WTC11 (cell line): ENCODE results near the gene SLC39A3. TPM values are rescaled to one million over a fixed set of nuclear protein-coding genes. Genes with fewer than 3 reads are reported as not detected.

Source experiments
- ATAC-seq: fragments of 200-7000 bp; cut with Tn5 transposase; 2 replicates; pipeline ENCODE4 v1.10.0; 2021; ENCODE audit warnings: mild to moderate bottlenecking, moderate library complexity
- CTCF ChIA-PET: fragments of 300-600 bp; sonication (Branson Sonifier 250); formaldehyde crosslinking; loops from one replicate; lab custom pipeline; 2021; ENCODE audit warnings: antibody characterized with exemption; lab: Charles Lee
- POLR2A ChIA-PET: fragments of 350-600 bp; sonication (Branson Sonifier 250); formaldehyde crosslinking; loops from one replicate; lab custom pipeline; 2021; ENCODE audit warnings: antibody characterized with exemption; lab: Charles Lee
- DNase-seq: peaks from one replicate; pipeline ENCODE4 v3.0.0; 2021; ENCODE audit warnings: low spot score
- H3K27ac Mint-ChIP-seq: 2 replicates; pipeline ENCODE4 v1.8.0; 2021; ENCODE audit warnings: mixed read lengths
- H3K27me3 Mint-ChIP-seq: 2 replicates; pipeline ENCODE4 v1.8.0; 2021; ENCODE audit warnings: low read depth, mild to moderate bottlenecking, moderate library complexity, mixed read lengths
- H3K36me3 Mint-ChIP-seq: 2 replicates; pipeline ENCODE4 v1.8.0; 2021; ENCODE audit warnings: mixed read lengths
- H3K4me1 Mint-ChIP-seq: 2 replicates; pipeline ENCODE4 v1.8.0; 2022; ENCODE audit warnings: mixed read lengths
- H3K4me3 Mint-ChIP-seq: 2 replicates; pipeline ENCODE4 v1.8.0; 2021; ENCODE audit warnings: mild to moderate bottlenecking, moderate library complexity, mixed read lengths
- H3K9me3 Mint-ChIP-seq: 2 replicates; pipeline ENCODE4 v1.8.0; 2021; ENCODE audit warnings: mixed read lengths
- ATF2 ChIP-seq: sonication (generic); formaldehyde crosslinking; IDR thresholded peaks from 2 replicates; pipeline ENCODE4 v1.8.1; 2022; ENCODE audit warnings: low read depth, missing genetic modification reagents, borderline replicate concordance
- ATF3 ChIP-seq: sonication (generic); formaldehyde crosslinking; conservative IDR thresholded peaks from 2 replicates; pipeline ENCODE4 v1.8.1; 2022; ENCODE audit warnings: mild to moderate bottlenecking, missing genetic modification reagents
- CBFB ChIP-seq: sonication (generic); formaldehyde crosslinking; IDR thresholded peaks from 2 replicates; pipeline ENCODE4 v1.8.1; 2022; ENCODE audit warnings: mild to moderate bottlenecking, low read depth, missing genetic modification reagents
- E2F5 ChIP-seq: sonication (generic); formaldehyde crosslinking; IDR thresholded peaks from 2 replicates; pipeline ENCODE4 v1.8.1; 2022; ENCODE audit warnings: mild to moderate bottlenecking, moderate library complexity, missing genetic modification reagents
- ETV6 ChIP-seq: sonication (generic); formaldehyde crosslinking; IDR thresholded peaks from 2 replicates; pipeline ENCODE4 v1.8.1; 2022; ENCODE audit warnings: mild to moderate bottlenecking, missing genetic modification reagents
- FOXK1 ChIP-seq: sonication (generic); formaldehyde crosslinking; IDR thresholded peaks from 2 replicates; pipeline ENCODE4 v1.8.0; 2022; ENCODE audit warnings: mild to moderate bottlenecking, moderate library complexity, missing genetic modification reagents
- FOXP1 ChIP-seq: sonication (generic); formaldehyde crosslinking; IDR thresholded peaks from 2 replicates; pipeline ENCODE4 v1.8.0; 2022; ENCODE audit warnings: missing genetic modification reagents, mild to moderate bottlenecking, moderate library complexity, borderline replicate concordance
- GTF2I ChIP-seq: fragments of 250-450 bp; sonication (Bioruptor Pico); conservative IDR thresholded peaks from 2 replicates; pipeline ENCODE4 v1.4.0; 2021; ENCODE audit warnings: mild to moderate bottlenecking
- IRF2 ChIP-seq: sonication (generic); formaldehyde crosslinking; IDR thresholded peaks from 2 replicates; pipeline ENCODE4 v1.8.0; 2022; ENCODE audit warnings: low read depth, missing genetic modification reagents, borderline replicate concordance
- MXD4 ChIP-seq: fragments of 250-450 bp; sonication (Bioruptor Pico); IDR thresholded peaks from 2 replicates; pipeline ENCODE4 v1.8.0; 2021; ENCODE audit warnings: mild to moderate bottlenecking, moderate library complexity, borderline replicate concordance
- NFE2L1 ChIP-seq: sonication (generic); formaldehyde crosslinking; IDR thresholded peaks from 2 replicates; pipeline ENCODE4 v1.8.1; 2023; ENCODE audit warnings: missing genetic modification reagents
- PREB ChIP-seq: sonication (generic); formaldehyde crosslinking; IDR thresholded peaks from 2 replicates; pipeline ENCODE4 v1.8.1; 2022; ENCODE audit warnings: mild to moderate bottlenecking, missing genetic modification reagents, moderate library complexity, borderline replicate concordance
- RELA ChIP-seq: sonication (generic); formaldehyde crosslinking; IDR thresholded peaks from 2 replicates; pipeline ENCODE4 v1.8.1; 2022; ENCODE audit warnings: missing genetic modification reagents, mild to moderate bottlenecking, borderline replicate concordance
- RORB ChIP-seq: fragments of 250-450 bp; sonication (Bioruptor Pico); IDR thresholded peaks from 2 replicates; pipeline ENCODE4 v1.9.0; 2021; ENCODE audit warnings: mild to moderate bottlenecking
- SOX15 ChIP-seq: fragments of 250-450 bp; sonication (Bioruptor Pico); IDR thresholded peaks from 2 replicates; pipeline ENCODE4 v1.9.0; 2021; ENCODE audit warnings: mild to moderate bottlenecking
- TCF7 ChIP-seq: sonication (generic); formaldehyde crosslinking; IDR thresholded peaks from 2 replicates; pipeline ENCODE4 v1.8.0; 2022; ENCODE audit warnings: mild to moderate bottlenecking, low read depth, missing genetic modification reagents, moderate library complexity
- TEAD1 ChIP-seq: sonication (generic); formaldehyde crosslinking; IDR thresholded peaks from 2 replicates; pipeline ENCODE4 v1.8.0; 2022; ENCODE audit warnings: mild to moderate bottlenecking, missing genetic modification reagents
- TEAD4 ChIP-seq: sonication (generic); formaldehyde crosslinking; IDR thresholded peaks from 2 replicates; pipeline ENCODE4 v1.8.0; 2022; ENCODE audit warnings: mild to moderate bottlenecking, missing genetic modification reagents
- ZNF317 ChIP-seq: sonication (generic); formaldehyde crosslinking; IDR thresholded peaks from 2 replicates; pipeline ENCODE4 v1.8.1; 2023; ENCODE audit warnings: low read depth, mild to moderate bottlenecking, moderate library complexity, missing genetic modification reagents, borderline replicate concordance
- total RNA-seq: library from RNA; stranded (reverse); gene quantifications from 3 replicates; pipeline ENCODE4 v1.2.3, GENCODE V29; 2021
- TF ChIP-seq, protein P1 (sequence below): sonication (generic); formaldehyde crosslinking; IDR thresholded peaks from 2 replicates; pipeline ENCODE4 v1.8.0; 2022; ENCODE audit warnings: missing genetic modification reagents
- TF ChIP-seq, protein P2 (sequence below): sonication (generic); formaldehyde crosslinking; IDR thresholded peaks from 2 replicates; pipeline ENCODE4 v1.8.0; 2023; ENCODE audit warnings: missing genetic modification reagents
- TF ChIP-seq, protein P3 (sequence below): fragments of 250-450 bp; sonication (Bioruptor Pico); conservative IDR thresholded peaks from 2 replicates; pipeline ENCODE4 v1.9.0; 2021; ENCODE audit warnings: mild to moderate bottlenecking

SLC39A3 gene
- total RNA-seq, 1 experiment from 2014 or later: 38.0 TPM

DNA sequence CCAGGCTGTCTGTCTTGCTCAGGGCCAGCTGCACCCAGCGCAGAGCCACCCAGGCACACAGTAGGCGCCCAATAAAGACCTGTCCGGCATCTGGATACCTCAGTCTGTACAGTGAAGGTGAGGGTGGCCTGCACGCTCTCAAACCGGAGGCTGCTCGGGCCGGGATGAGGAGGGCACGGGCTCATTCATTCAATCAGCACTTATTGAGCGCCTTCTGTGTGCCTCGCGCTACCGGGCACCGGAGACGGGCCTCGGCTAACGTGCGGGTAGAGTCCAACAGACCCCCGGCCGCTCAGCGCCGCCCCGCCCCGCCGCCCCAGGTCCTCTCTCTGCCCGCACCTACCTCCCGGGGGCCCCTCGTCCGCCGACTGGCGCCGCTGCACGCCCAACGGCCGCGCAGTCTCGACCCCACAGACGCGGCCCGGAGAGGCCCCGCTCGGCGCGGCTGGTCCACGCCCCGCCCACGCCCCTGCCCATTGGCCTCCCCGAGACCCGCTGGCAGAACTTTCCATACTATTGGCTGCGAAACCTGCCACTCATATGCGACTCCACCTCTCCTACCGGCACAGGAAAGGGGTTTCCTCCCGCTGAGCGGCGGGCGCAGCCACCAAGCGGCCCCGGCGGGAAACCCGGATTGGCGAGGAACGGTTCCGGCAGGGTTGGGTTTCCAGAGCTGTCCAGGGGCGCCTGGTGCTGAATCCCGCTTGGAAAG is at the start of gene SLC39A3 (continued):
- TF ChIP-seq RORB (no peak), PREB (CRISPR knock-in tag) (peak; percentile 94; the same call in 1 of the 2 replicates), MXD4 (CRISPR knock-in tag) (peak; percentile 93), FOXK1 (CRISPR knock-in tag) (peak; percentile 93), CBFB (CRISPR knock-in tag) (peak; percentile 98), TEAD1 (CRISPR knock-in tag) (peak; percentile 98), TEAD4 (peak; percentile 91; the same call in 1 of the 2 replicates), FOXP1 (CRISPR knock-in tag) (peak; percentile 98), TCF7 (CRISPR knock-in tag) (peak; percentile 91), SOX15 (CRISPR knock-in tag) (no peak), E2F5 (CRISPR knock-in tag) (0 out of 2 replicates have a peak, but pooled peaks have one; percentile 66), IRF2 (CRISPR knock-in tag) (0 out of 2 replicates have a peak, but pooled peaks have one; percentile 88), NFE2L1 (CRISPR knock-in tag) (peak; percentile 96)
- TF ChIP-seq, protein P1, sequence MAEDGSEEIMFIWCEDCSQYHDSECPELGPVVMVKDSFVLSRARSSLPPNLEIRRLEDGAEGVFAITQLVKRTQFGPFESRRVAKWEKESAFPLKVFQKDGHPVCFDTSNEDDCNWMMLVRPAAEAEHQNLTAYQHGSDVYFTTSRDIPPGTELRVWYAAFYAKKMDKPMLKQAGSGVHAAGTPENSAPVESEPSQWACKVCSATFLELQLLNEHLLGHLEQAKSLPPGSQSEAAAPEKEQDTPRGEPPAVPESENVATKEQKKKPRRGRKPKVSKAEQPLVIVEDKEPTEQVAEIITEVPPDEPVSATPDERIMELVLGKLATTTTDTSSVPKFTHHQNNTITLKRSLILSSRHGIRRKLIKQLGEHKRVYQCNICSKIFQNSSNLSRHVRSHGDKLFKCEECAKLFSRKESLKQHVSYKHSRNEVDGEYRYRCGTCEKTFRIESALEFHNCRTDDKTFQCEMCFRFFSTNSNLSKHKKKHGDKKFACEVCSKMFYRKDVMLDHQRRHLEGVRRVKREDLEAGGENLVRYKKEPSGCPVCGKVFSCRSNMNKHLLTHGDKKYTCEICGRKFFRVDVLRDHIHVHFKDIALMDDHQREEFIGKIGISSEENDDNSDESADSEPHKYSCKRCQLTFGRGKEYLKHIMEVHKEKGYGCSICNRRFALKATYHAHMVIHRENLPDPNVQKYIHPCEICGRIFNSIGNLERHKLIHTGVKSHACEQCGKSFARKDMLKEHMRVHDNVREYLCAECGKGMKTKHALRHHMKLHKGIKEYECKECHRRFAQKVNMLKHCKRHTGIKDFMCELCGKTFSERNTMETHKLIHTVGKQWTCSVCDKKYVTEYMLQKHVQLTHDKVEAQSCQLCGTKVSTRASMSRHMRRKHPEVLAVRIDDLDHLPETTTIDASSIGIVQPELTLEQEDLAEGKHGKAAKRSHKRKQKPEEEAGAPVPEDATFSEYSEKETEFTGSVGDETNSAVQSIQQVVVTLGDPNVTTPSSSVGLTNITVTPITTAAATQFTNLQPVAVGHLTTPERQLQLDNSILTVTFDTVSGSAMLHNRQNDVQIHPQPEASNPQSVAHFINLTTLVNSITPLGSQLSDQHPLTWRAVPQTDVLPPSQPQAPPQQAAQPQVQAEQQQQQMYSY (CRISPR knock-in tag): 0 out of 2 replicates have a peak, but pooled peaks have one; percentile 7
- TF ChIP-seq, protein P2, sequence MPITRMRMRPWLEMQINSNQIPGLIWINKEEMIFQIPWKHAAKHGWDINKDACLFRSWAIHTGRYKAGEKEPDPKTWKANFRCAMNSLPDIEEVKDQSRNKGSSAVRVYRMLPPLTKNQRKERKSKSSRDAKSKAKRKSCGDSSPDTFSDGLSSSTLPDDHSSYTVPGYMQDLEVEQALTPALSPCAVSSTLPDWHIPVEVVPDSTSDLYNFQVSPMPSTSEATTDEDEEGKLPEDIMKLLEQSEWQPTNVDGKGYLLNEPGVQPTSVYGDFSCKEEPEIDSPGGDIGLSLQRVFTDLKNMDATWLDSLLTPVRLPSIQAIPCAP (CRISPR knock-in tag): peak; percentile 95
- TF ChIP-seq, all 79 proteins: peak for 60

DNA sequence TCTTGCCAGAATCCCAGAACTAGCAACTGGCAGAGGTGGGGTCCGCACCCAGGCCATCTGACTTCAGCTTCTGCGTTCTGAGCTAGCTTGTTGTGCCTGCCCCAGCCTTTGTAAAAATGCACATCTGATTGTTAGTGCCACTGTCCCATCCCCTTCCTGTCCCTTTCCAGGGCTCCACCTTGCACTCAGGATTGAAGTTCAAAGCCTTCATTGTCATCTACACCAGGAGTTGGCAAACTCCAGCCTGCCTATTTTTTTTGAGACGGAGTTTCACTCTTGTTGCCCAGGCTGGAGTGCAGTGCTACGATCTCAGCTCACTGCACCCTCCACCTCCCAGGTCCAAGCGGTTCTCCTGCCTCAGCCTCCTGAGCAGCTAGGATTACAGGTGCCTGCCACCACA is 48.4 kb upstream of the SLC39A3 start:
- Mint-ChIP-seq H3K27ac (no peak overlapping the region), H3K27me3 (peaks cover 4% of the 10 kb centered on the region; the same call in 1 of the 2 replicates), H3K4me3 (no peak overlapping the region), H3K9me3 (peaks cover 7% of the 10 kb centered on the region), H3K36me3 (peaks cover 23% of the 10 kb centered on the region), H3K4me1 (peaks cover 15% of the 10 kb centered on the region)
- CTCF ChIA-PET: interaction anchor here (0.8 to 1.5 kb wide), 2 partner anchors 12 to 140 kb away, joined by 3 read pairs; no protein-coding TSS in a partner anchor
- POLR2A ChIA-PET: interaction anchor here (0.7 kb wide), 1 partner anchor 120 kb away, joined by 3 read pairs; no protein-coding TSS in a partner anchor
- DNase-seq (no peak), ATAC-seq (no peak)
- no peak for TF ChIP-seq ZNF317 (CRISPR knock-in tag)

DNA sequence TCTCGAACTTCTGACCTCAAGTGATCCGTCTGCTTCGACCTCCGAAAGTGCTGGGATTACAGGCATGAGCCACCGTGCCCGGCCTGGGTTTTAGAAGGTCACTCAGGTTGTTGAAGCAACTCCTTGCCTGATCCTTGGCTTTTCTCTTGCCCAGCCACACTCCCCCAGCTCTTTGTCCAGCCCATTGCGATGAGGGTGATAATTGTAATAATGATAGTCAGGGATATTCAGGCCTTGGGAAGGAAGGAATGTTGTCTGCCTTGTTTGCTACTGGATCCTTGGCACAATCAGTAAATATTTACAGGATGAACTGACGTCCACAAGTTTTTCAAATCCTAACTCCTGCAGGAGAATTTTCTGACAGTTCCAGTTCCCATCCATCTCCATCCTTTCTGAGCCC is 47.3 kb upstream of the SLC39A3 start:
- Mint-ChIP-seq H3K27ac (peak overlapping the region; percentile 73; the same call in 1 of the 2 replicates), H3K36me3 (peaks cover 15% of the 10 kb centered on the region), H3K9me3 (peaks cover 7% of the 10 kb centered on the region), H3K4me3 (peak overlapping the region; percentile 94), H3K4me1 (peaks cover 19% of the 10 kb centered on the region), H3K27me3 (peaks cover 4% of the 10 kb centered on the region; the same call in 1 of the 2 replicates)
- CTCF ChIA-PET: no interaction called here
- ATAC-seq: no peak
- POLR2A ChIA-PET: no interaction called here
- no peak for DNase-seq
- TF ChIP-seq, protein P3, sequence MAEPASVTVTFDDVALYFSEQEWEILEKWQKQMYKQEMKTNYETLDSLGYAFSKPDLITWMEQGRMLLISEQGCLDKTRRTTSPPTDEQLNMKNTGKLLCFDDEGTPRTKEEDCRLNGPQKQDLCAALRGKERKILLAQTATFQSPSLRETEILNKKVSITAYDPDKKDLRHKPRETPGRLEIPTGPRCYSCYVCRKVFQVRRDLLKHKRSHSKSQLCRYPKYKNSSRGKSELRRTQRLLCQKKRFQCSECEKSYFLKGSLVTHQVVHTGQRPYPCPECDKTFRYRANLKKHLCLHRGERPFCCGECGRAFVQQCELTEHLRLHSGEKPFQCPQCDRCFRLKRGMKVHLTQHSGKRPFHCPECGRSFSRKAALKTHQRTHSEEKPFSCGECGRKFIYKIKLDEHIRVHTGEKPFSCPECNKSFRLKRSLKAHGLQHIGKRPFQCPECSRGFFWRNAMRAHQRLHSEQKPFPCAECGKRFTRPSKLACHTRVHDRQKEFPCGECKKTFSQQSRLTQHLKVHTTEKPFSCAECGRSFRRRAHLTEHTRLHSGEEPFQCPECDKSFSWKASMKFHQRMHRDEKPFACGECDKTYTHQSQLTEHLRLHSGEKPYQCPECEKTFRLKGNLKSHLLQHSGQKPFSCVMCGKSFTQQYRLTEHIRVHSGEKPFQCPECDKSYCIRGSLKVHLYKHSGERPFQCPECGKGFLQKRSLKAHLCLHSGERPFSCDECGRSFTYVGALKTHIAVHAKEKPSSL (CRISPR knock-in tag): no peak
- TF ChIP-seq ATF3 (CRISPR knock-in tag): no peak
- no peak for TF ChIP-seq ETV6
- no peak for TF ChIP-seq ATF2 (CRISPR knock-in tag)
- TF ChIP-seq GTF2I: no peak
- TF ChIP-seq RELA: no peak
